Measurements from ENCODE around the gene IQCF2.

GRCh38 chr3:51904034-51904823 is 42.8 kb downstream of the IQCF2 start:
- TF ChIP-seq TAF1 (CRISPR knock-in tag; IDR thresholded peaks at IDR 0.05), result no peak
- no peak for TF ChIP-seq CREB1 (IDR thresholded peaks at IDR 0.05)
- TF ChIP-seq CREB1 (CRISPR knock-in tag; IDR thresholded peaks at IDR 0.05), result no peak
- no peak for TF ChIP-seq EZH2 (conservative IDR thresholded peaks at IDR 0.05; ENCODE audit: low read depth, low read length)
- TF ChIP-seq HNF4G (IDR thresholded peaks at IDR 0.05; ENCODE audit: borderline replicate concordance, low read depth, low read length), result no peak
- TF ChIP-seq HNF4G (CRISPR knock-in tag; IDR thresholded peaks at IDR 0.05; ENCODE audit: borderline replicate concordance, low read depth), result no peak
- TF ChIP-seq CHD4 (IDR thresholded peaks at IDR 0.05; ENCODE audit: borderline replicate concordance, low read length), result no peak
- TF ChIP-seq RBAK (CRISPR knock-in tag; IDR thresholded peaks at IDR 0.05), result no peak
- TF ChIP-seq TEAD3 (CRISPR knock-in tag; optimal IDR thresholded peaks at IDR 0.05; ENCODE audit: borderline replicate concordance), result no peak
- no peak for TF ChIP-seq ZNF282 (IDR thresholded peaks at IDR 0.05; ENCODE audit: partially characterized antibody)
- TF ChIP-seq E2F1 (CRISPR knock-in tag; IDR thresholded peaks at IDR 0.05), result no peak
- no peak for TF ChIP-seq HOXA7 (CRISPR knock-in tag; IDR thresholded peaks at IDR 0.05)
- TF ChIP-seq POLR2A (IDR thresholded peaks at IDR 0.05; ENCODE audit: insufficient read depth in 1 of 2, low read depth in 2 of 2, low read length in 2 of 2), result no peak
- no peak for TF ChIP-seq MXD1 (CRISPR knock-in tag; IDR thresholded peaks at IDR 0.05)

Data from HepG2 (cell line).